Osteoblast (primary cell): ENCODE measurements around the gene BIK. TPM values are rescaled to one million over a fixed set of nuclear protein-coding genes. Genes with fewer than 3 reads are reported as not detected.

Source experiments
- DNase-seq: peaks from one replicate; pipeline ENCODE4 v3.0.0; 2011; ENCODE audit warnings: low spot score, mixed read lengths; ENCODE audit not compliant: insufficient read length; ENCODE audit errors: missing footprints
- H2AFZ ChIP-seq: 2 replicates; pipeline ENCODE4 v1.6.0; 2011; ENCODE audit warnings: mild to moderate bottlenecking, low read length
- H3K27ac ChIP-seq: 2 replicates; pipeline ENCODE4 v1.5.1; 2011; ENCODE audit warnings: mild to moderate bottlenecking, low read depth, low read length, moderate library complexity
- H3K27me3 ChIP-seq: 2 replicates; pipeline ENCODE4 v1.6.0; 2012; ENCODE audit warnings: mild to moderate bottlenecking, control low read depth, inconsistent platforms, low read length, moderate library complexity; ENCODE audit not compliant: insufficient read depth
- H3K36me3 ChIP-seq: 2 replicates; pipeline ENCODE4 v1.5.1; 2011; ENCODE audit warnings: mild to moderate bottlenecking, low read length, control low read depth, moderate library complexity; ENCODE audit not compliant: insufficient read depth
- H3K4me1 ChIP-seq: 2 replicates; pipeline ENCODE4 v1.5.1; 2011; ENCODE audit warnings: mild to moderate bottlenecking, low read length, control low read depth, moderate library complexity; ENCODE audit not compliant: insufficient read depth
- H3K4me2 ChIP-seq: 2 replicates; pipeline ENCODE4 v1.6.0; 2011; ENCODE audit warnings: mild to moderate bottlenecking, low read length; ENCODE audit not compliant: insufficient read depth
- H3K4me3 ChIP-seq: fragments of 200-600 bp; sonication (generic); 3 replicates; pipeline ENCODE4 v1.5.1; 2012; ENCODE audit warnings: mild to moderate bottlenecking, low read length, inconsistent platforms; ENCODE audit not compliant: insufficient read depth
- H3K79me2 ChIP-seq: 2 replicates; pipeline ENCODE4 v1.6.0; 2012; ENCODE audit warnings: mild to moderate bottlenecking, low read length, control low read depth, inconsistent platforms; ENCODE audit not compliant: insufficient read depth
- H3K9me3 ChIP-seq: 2 replicates; pipeline ENCODE4 v1.5.1; 2011; ENCODE audit warnings: low read depth, low read length, control low read depth
- H4K20me1 ChIP-seq: 2 replicates; pipeline ENCODE4 v1.6.0; 2012; ENCODE audit warnings: mild to moderate bottlenecking, low read length, control low read depth; ENCODE audit not compliant: insufficient read depth
- CTCF ChIP-seq: IDR thresholded peaks from 2 replicates; pipeline ENCODE4 v1.5.1; 2011; ENCODE audit warnings: mild to moderate bottlenecking, low read depth, low read length, moderate library complexity; ENCODE audit errors: extremely low read depth
- total RNA-seq: library from RNA; depleted of rRNA; stranded (reverse); fragments of >200 nt; gene quantifications from 2 replicates; pipeline ENCODE4 v1.2.3, GENCODE V29; 2012

Gene BIK
- total RNA-seq, 1 donor = not detected

DNA sequence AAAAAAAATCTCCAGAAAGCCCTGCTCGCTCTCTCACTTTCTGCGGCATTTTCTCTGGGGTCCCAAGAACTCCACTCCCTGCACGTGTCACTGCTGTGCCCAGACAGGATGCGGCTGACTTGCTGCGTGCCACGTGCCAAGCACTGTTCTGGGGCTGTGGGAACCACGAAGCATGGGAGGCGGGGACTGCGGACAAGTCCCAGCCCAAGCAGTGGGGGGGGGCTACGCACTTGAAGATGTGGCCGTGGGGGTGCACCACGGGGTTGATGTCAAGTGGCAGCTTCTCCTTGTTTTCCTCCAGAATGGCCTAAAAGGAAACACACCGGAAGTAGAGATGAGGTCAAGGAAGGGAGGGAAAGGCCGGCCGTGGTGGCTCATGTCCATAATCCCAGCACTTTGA lies 65.5 kb downstream of the BIK start:
- H3K27ac ChIP-seq = no peak overlapping the region
- peak; percentile 57 for DNase-seq
- H2AFZ ChIP-seq = no peak overlapping the region
- no peak overlapping the region for H3K4me2 ChIP-seq
- H4K20me1 ChIP-seq = no peaks in the 10 kb centered on the region
- no peak overlapping the region for H3K4me3 ChIP-seq
- peaks cover 29% of the 10 kb centered on the region for H3K36me3 ChIP-seq
- H3K4me1 ChIP-seq = no peaks in the 10 kb centered on the region
- no peaks in the 10 kb centered on the region for H3K9me3 ChIP-seq
- no peaks in the 10 kb centered on the region for H3K79me2 ChIP-seq
- no peak for TF ChIP-seq CTCF
- no peaks in the 10 kb centered on the region for H3K27me3 ChIP-seq

DNA sequence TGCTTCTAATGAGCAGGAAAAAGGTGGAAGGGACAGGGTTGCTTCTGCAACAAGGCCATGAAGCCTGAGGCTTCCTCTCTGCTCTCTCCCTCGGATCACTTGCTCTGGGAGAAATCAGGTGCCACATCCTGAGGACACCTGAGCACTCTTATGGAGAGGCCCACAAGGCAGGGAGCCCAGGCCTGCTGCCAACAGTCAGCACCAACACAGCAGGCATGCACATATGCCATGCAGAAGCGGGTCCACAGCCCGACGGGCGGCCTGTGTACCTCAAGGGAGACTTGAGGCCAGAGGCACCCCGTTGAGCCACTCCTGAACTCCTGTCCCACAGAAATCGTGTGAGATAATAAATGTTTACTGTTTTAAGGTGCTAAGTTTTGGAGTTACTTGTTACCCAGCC lies 66.9 kb downstream of the BIK start:
- Histone ChIP-seq H3K79me2 (no peaks in the 10 kb centered on the region), H3K4me1 (no peaks in the 10 kb centered on the region), H3K36me3 (peaks cover 25% of the 10 kb centered on the region), H3K4me2 (no peak overlapping the region), H2AFZ (no peak overlapping the region), H3K27me3 (no peaks in the 10 kb centered on the region), H3K4me3 (no peak overlapping the region), H3K9me3 (no peaks in the 10 kb centered on the region), H3K27ac (no peak overlapping the region), H4K20me1 (no peaks in the 10 kb centered on the region)
- no peak for TF ChIP-seq CTCF
- DNase-seq = peak; percentile 52

Other genes with a start within 250 kb of the BIK start
- 33.0 and 38.0 TPM in 2 replicates for gene PACSIN2, start 95.6 kb upstream of the BIK start, total RNA-seq
- gene TTLL1, start 21.4 kb upstream of the BIK start, total RNA-seq = 15.9 and 20.0 TPM in 2 replicates
- gene MCAT, start 32.6 kb downstream of the BIK start, total RNA-seq = 12.7 and 21.4 TPM in 2 replicates
- gene TSPO, start 40.8 kb downstream of the BIK start, total RNA-seq = 274 and 297 TPM in 2 replicates
- 29.0 and 29.2 TPM in 2 replicates for gene TTLL12, start 76.4 kb downstream of the BIK start, total RNA-seq
- 2.1 and 2.2 TPM in 2 replicates for gene SCUBE1, start 232.6 kb downstream of the BIK start, total RNA-seq